ENCODE results near the gene MITF. TPM values are rescaled to one million over a fixed set of nuclear protein-coding genes. Genes with fewer than 3 reads are reported as not detected.

Gene MITF
- total RNA-seq, 1 experiment from 2014 or later, result 1.9 TPM

- peaks cover 0 to 4% of the 10 kb centered on the region in 2 experiments; a peak in 1 of 4 replicates for H3K9me3 ChIP-seq (ENCODE audit: control insufficient read depth in 1 of 2, insufficient read depth in 1 of 2, low read depth in 1 of 2, low read length in 2 of 2)
- H3K36me3 ChIP-seq (ENCODE audit: control insufficient read depth in 1 of 2, insufficient read depth in 2 of 2, low read length in 2 of 2), result no peaks in the 10 kb centered on the region
- intact Hi-C loops (cut with micrococcal nuclease), result no loop called here
- H3K4me2 ChIP-seq (ENCODE audit: low read length), result no peak overlapping the region
- H3K27me3 ChIP-seq (ENCODE audit: insufficient read depth, low read length), result no peaks in the 10 kb centered on the region
- H3K4me1 ChIP-seq (ENCODE audit: control insufficient read depth in 1 of 2, insufficient read depth in 2 of 2, low read length in 2 of 2), result no peaks in the 10 kb centered on the region
- no peak overlapping the region for H3K9ac ChIP-seq (ENCODE audit: low read length)
- RAD21 ChIA-PET (ENCODE audit: low non-redundant PET in 1 of 2, low total read pairs in 2 of 2, uncharacterized antibody in 2 of 2, unreplicated experiment in 2 of 2), result no interaction called here
- DNase-seq (ENCODE audit: low read depth, low spot score) (no peak), ATAC-seq (no peak)
- no peak overlapping the region for H3K27ac ChIP-seq (ENCODE audit: low read depth, low read length)
- H3K4me3 ChIP-seq (replicated peaks in 1 of 2; ENCODE audit: low read depth in 1 of 2, low read length in 2 of 2), result no peak overlapping the region
- TF ChIP-seq SP1 (IDR thresholded peaks at IDR 0.05; ENCODE audit: low read depth), result no peak
- BruUV-seq (replicated peaks), result no TSS peak
- H3K9me2 ChIP-seq (ENCODE audit: insufficient read depth), result no peaks in the 10 kb centered on the region
- H4K20me1 ChIP-seq (ENCODE audit: insufficient read depth), result no peaks in the 10 kb centered on the region; the same call in 1 of the 2 replicates
- H2AFZ ChIP-seq (ENCODE audit: low read depth, low read length, poor library complexity, severe bottlenecking), result no peak overlapping the region
- CTCF ChIA-PET, result no interaction called here
- H3K79me2 ChIP-seq (ENCODE audit: insufficient read depth, low read length), result no peaks in the 10 kb centered on the region
- POLR2A ChIA-PET, result no interaction called here
These were observed 174.2 kb downstream of the MITF start for GRCh38 chr3:69913422-69913821.

DNA sequence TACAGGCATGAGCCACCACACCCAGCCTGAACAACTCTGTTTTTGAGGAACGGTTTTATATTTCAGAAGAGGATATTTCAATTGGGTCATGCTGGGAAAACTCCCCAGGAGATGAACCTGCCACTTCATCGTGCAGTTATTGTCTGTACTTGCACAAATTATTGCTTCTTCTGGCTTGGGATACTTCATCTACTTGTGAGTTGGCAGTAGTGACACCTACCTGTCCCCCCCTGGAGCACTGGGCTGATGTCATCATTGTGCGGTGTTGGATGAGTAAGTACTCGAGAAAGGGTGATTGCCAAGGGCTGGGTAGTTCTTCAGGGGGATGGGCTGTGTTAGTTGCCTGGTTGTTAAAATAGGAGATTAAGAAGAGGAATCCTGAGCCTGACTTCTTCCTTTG is 175.1 kb downstream of the MITF start:
- Histone ChIP-seq H3K27me3 (ENCODE audit: insufficient read depth, low read length) (no peaks in the 10 kb centered on the region), H3K27ac (ENCODE audit: low read depth, low read length) (no peak overlapping the region), H2AFZ (ENCODE audit: low read depth, low read length, poor library complexity, severe bottlenecking) (no peak overlapping the region), H3K4me2 (ENCODE audit: low read length) (no peak overlapping the region), H3K36me3 (ENCODE audit: control insufficient read depth in 1 of 2, insufficient read depth in 2 of 2, low read length in 2 of 2) (no peaks in the 10 kb centered on the region), H3K4me3 (replicated peaks in 1 of 2; ENCODE audit: low read depth in 1 of 2, low read length in 2 of 2) (no peak overlapping the region), H3K4me1 (ENCODE audit: control insufficient read depth in 1 of 2, insufficient read depth in 2 of 2, low read length in 2 of 2) (no peaks in the 10 kb centered on the region), H3K9me2 (ENCODE audit: insufficient read depth) (no peaks in the 10 kb centered on the region), H3K9me3 (ENCODE audit: control insufficient read depth in 1 of 2, insufficient read depth in 1 of 2, low read depth in 1 of 2, low read length in 2 of 2) (peaks cover 0 to 4% of the 10 kb centered on the region in 2 experiments; a peak in 1 of 4 replicates), H3K79me2 (ENCODE audit: insufficient read depth, low read length) (no peaks in the 10 kb centered on the region), H4K20me1 (ENCODE audit: insufficient read depth) (no peaks in the 10 kb centered on the region; the same call in 1 of the 2 replicates), H3K9ac (ENCODE audit: low read length) (no peak overlapping the region)
- BruUV-seq (replicated peaks), result no TSS peak
- no peak for ATAC-seq
- no peak for DNase-seq (ENCODE audit: low read depth, low spot score)
- POLR2A ChIA-PET, result no interaction called here
- CTCF ChIA-PET, result no interaction called here
- RAD21 ChIA-PET (ENCODE audit: low non-redundant PET in 1 of 2, low total read pairs in 2 of 2, uncharacterized antibody in 2 of 2, unreplicated experiment in 2 of 2), result no interaction called here
- intact Hi-C loops (cut with micrococcal nuclease), result no loop called here
- TF ChIP-seq TCF7L2 (IDR thresholded peaks at IDR 0.05; ENCODE audit: borderline replicate concordance, extremely low read depth, insufficient read depth, insufficient read length) (no peak), FOSL1 (IDR thresholded peaks at IDR 0.05; ENCODE audit: low read depth) (no peak), ZNF274 (IDR thresholded peaks at IDR 0.05; ENCODE audit: low read depth, low read length) (no peak), POLR2AphosphoS5 (IDR thresholded peaks at IDR 0.05; ENCODE audit: low read depth, low read length) (no peak), YY1 (IDR thresholded peaks at IDR 0.05; ENCODE audit: extremely low read depth, insufficient replicate concordance, low read depth, low read length) (no peak), EGR1 (IDR thresholded peaks at IDR 0.05; ENCODE audit: low read depth) (no peak), ATF3 (IDR thresholded peaks at IDR 0.05) (no peak), ELF1 (IDR thresholded peaks at IDR 0.05; ENCODE audit: borderline replicate concordance, low read depth) (no peak), REST (IDR thresholded peaks at IDR 0.05; ENCODE audit: low read depth) (no peak), ZFX (IDR thresholded peaks at IDR 0.05) (no peak), POLR2A (IDR thresholded peaks at IDR 0.05; ENCODE audit: borderline replicate concordance, extremely low read depth, insufficient read depth, insufficient read length) (no peak), RAD21 (IDR thresholded peaks at IDR 0.05; ENCODE audit: low read depth) (no peak), SIN3A (IDR thresholded peaks at IDR 0.05; ENCODE audit: low read depth) (no peak), SP1 (IDR thresholded peaks at IDR 0.05; ENCODE audit: low read depth) (no peak), CEBPB (IDR thresholded peaks at IDR 0.05; ENCODE audit: low read depth) (no peak)
- TF ChIP-seq, protein P1, sequence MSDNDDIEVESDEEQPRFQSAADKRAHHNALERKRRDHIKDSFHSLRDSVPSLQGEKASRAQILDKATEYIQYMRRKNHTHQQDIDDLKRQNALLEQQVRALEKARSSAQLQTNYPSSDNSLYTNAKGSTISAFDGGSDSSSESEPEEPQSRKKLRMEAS (IDR thresholded peaks at IDR 0.05), result no peak
- TF ChIP-seq, protein P2, sequence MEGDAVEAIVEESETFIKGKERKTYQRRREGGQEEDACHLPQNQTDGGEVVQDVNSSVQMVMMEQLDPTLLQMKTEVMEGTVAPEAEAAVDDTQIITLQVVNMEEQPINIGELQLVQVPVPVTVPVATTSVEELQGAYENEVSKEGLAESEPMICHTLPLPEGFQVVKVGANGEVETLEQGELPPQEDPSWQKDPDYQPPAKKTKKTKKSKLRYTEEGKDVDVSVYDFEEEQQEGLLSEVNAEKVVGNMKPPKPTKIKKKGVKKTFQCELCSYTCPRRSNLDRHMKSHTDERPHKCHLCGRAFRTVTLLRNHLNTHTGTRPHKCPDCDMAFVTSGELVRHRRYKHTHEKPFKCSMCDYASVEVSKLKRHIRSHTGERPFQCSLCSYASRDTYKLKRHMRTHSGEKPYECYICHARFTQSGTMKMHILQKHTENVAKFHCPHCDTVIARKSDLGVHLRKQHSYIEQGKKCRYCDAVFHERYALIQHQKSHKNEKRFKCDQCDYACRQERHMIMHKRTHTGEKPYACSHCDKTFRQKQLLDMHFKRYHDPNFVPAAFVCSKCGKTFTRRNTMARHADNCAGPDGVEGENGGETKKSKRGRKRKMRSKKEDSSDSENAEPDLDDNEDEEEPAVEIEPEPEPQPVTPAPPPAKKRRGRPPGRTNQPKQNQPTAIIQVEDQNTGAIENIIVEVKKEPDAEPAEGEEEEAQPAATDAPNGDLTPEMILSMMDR (IDR thresholded peaks at IDR 0.05 in 2 of 3, conservative IDR thresholded peaks at IDR 0.05 in 1 of 3; ENCODE audit: borderline replicate concordance in 1 of 3, insufficient read depth in 1 of 3, low read depth in 2 of 3, low read length in 2 of 3), result no peak

Measured in HCT116 (cell line).